Adrenal gland (tissue), 12 donors: ENCODE data around the gene SYAP1. TPM values are rescaled to one million over a fixed set of nuclear protein-coding genes. Genes with fewer than 3 reads are reported as not detected.
A peak's percentile ranks its signal among the peaks of the same experiment; 100 is the strongest.

Experiments used
- DNase-seq, 7 donors: peaks; one replicate each; pipeline ENCODE4 v3.0.0-alpha.2; 2019 to 2020
- H3K27ac ChIP-seq, 5 donors: fragments of 200-600 bp; sonication (generic) in 4 of 5; 1 replicate in 3 of 5; 2 replicates in 2 of 5; pipeline versions ENCODE4 v1.5.1 to v1.8.0; 2016 to 2020; ENCODE audit warnings: mild to moderate bottlenecking in 1 of 5
- H3K27me3 ChIP-seq: fragments of 200-600 bp; 2 replicates; pipeline ENCODE4 v1.8.0; 2021
- H3K36me3 ChIP-seq, 2 donors: fragments of 200-600 bp; replicated peaks in 1 of 2; 1 replicate in 1 of 2; 2 replicates in 1 of 2; pipeline versions ENCODE4 v1.5.1 to v1.8.0; 2018 to 2022
- H3K4me1 ChIP-seq, 2 donors: fragments of 200-600 bp; replicated peaks in 1 of 2; 1 replicate in 1 of 2; 2 replicates in 1 of 2; pipeline versions ENCODE4 v1.5.1 to v1.8.0; 2018 to 2021
- H3K4me3 ChIP-seq, 4 donors: fragments of 200-600 bp; sonication (generic) in 3 of 4; one replicate each; pipeline ENCODE4 v1.5.1; 2016 to 2018
- H3K9me3 ChIP-seq, 3 donors: fragments of 200-600 bp; sonication (generic) in 1 of 3; replicated peaks in 1 of 3; 1 replicate in 2 of 3; 2 replicates in 1 of 3; pipeline versions ENCODE4 v1.5.1 to v1.8.0; 2016 to 2021
- POLR2A ChIP-seq, 2 donors: fragments of 450-650 bp; IDR thresholded peaks; one replicate each; pipeline ENCODE4 v1.6.1; 2017; ENCODE audit warnings: antibody characterized with exemption in 2 of 2, mild to moderate bottlenecking in 2 of 2, moderate library complexity in 1 of 2
- WGBS, 4 donors: extraction: QIAGEN DNeasy Blood & Tissue Kit in 2 of 4; methylation state at CpG; one replicate each; pipeline versions ENCODE4 v1.1.5 to v1.1.7; 2013 to 2017; 5-methylcytosine and 5-hydroxymethylcytosine counted together
- intact Hi-C, 2 donors: fragments of 100-400 bp; cut with DNase I; formaldehyde crosslinking; loops; one replicate each; pipeline versions ENCODE4 v1.14.1 to v1.15.0; 2022 to 2023
- polyA plus RNA-seq, 3 donors: library from polyadenylated mRNA; stranded (reverse); fragments of 200-250 nt in 2 of 3; fragments of 350-450 nt in 1 of 3; fragmentation: Illumina TruSeq in 1 of 3; extraction: RNeasy Lipid Tissue Mini Kit (QIAGEN cat#74804) in 1 of 3; gene quantifications; one replicate each; pipeline ENCODE4 v1.2.3, GENCODE V29; 2013 to 2014
- total RNA-seq, 9 donors: library from RNA; depleted of rRNA in 4 of 9; stranded (reverse); fragments of >200 nt in 4 of 9; fragments of 120-200 nt in 1 of 9; fragmentation: NEBNext Ultra II Directional in 1 of 9; extraction: Animal tissue kit (Norgen Biotek cat#: 25700) in 1 of 9; gene quantifications; one replicate each; pipeline versions ENCODE4 v1.1.0 to v1.2.4, GENCODE V29; 2013 to 2023
- TF ChIP-seq, protein P1 (sequence below), 6 experiments: fragments of 450-650 bp in 4 of 6; fragments of 200-600 bp in 2 of 6; sonication (generic) in 1 of 6; IDR thresholded peaks; 1 replicate in 5 of 6; 2 replicates in 1 of 6; pipeline versions ENCODE4 v1.5.1 to v1.8.0; 2016 to 2021; ENCODE audit warnings: antibody characterized with exemption in 6 of 6, mild to moderate bottlenecking in 2 of 6, moderate library complexity in 1 of 6
- donor health status: healthy with polysubstance abuse.
- donor health status: Bipolar disorder and iron deficiency.
- donor health status: DM: yes; HTN: yes; CAD: no.
- donor health status: DM: no; HTN: no; CAD: no.
- donor health status: DM: no; HTN: no; CAD: no.
- donor health status: DM: yes; HTN: yes; CAD: no.

The SYAP1 gene
- total and polyA plus RNA-seq, 12 donors, result 15.8 to 106 (median 43.6) TPM

DNA sequence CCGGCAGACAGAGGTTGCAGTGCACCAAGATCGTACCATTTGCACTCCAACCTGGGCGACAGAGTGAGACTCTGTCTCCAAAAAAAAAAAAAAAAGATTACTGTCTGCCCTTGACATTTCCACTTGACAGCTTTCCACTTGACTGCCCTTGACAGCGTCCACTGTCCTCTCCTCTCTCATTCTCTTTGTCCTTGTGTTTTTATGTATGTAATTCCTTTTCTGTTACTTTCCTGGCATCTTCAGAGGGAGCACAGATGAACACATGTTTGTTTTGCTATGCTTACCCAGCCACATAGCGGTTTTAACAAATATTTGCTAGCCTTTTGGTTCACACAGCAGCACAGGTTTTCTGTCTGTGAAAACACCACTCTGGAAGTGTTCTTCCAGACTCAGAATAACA, 26.2 kb downstream of the SYAP1 start:
- Histone ChIP-seq H3K27me3 (no peaks in the 10 kb centered on the region), H3K4me3 (no peak overlapping the region), H3K9me3 (no peaks in the 10 kb centered on the region), H3K4me1 (peaks cover 10 to 17% of the 10 kb centered on the region in 2 donors), H3K36me3 (peaks cover 0 to 46% of the 10 kb centered on the region in 2 donors), H3K27ac (peak overlapping the region in 3 of 5 donors; percentile 45 to 46 (median 46))
- 37 to 56% (median 48%) methylated on average over 5 of the region's 5 CpGs for WGBS, 4 donors
- peak in 4 of 7 donors; percentile 26 to 59 (median 38) for DNase-seq
- intact Hi-C loops, result no loop called here
- TF ChIP-seq, protein P1, sequence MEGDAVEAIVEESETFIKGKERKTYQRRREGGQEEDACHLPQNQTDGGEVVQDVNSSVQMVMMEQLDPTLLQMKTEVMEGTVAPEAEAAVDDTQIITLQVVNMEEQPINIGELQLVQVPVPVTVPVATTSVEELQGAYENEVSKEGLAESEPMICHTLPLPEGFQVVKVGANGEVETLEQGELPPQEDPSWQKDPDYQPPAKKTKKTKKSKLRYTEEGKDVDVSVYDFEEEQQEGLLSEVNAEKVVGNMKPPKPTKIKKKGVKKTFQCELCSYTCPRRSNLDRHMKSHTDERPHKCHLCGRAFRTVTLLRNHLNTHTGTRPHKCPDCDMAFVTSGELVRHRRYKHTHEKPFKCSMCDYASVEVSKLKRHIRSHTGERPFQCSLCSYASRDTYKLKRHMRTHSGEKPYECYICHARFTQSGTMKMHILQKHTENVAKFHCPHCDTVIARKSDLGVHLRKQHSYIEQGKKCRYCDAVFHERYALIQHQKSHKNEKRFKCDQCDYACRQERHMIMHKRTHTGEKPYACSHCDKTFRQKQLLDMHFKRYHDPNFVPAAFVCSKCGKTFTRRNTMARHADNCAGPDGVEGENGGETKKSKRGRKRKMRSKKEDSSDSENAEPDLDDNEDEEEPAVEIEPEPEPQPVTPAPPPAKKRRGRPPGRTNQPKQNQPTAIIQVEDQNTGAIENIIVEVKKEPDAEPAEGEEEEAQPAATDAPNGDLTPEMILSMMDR (IDR thresholded peaks at IDR 0.05), result no peak
- no peak for TF ChIP-seq POLR2A (IDR thresholded peaks at IDR 0.05)

GRCh38 chrX:16748425-16748824, 29.0 kb downstream of the SYAP1 start:
- DNase-seq, result peak in 1 of 7 donors; percentile 3
- H3K27me3 ChIP-seq, result no peaks in the 10 kb centered on the region
- intact Hi-C loops, result no loop called here
- TF ChIP-seq, protein P1 (IDR thresholded peaks at IDR 0.05), result no peak
- TF ChIP-seq POLR2A (IDR thresholded peaks at IDR 0.05), result no peak
- peaks cover 0 to 45% of the 10 kb centered on the region in 2 donors for H3K36me3 ChIP-seq
- no peak overlapping the region for H3K4me3 ChIP-seq
- H3K9me3 ChIP-seq, result no peaks in the 10 kb centered on the region
- peaks cover 10 to 17% of the 10 kb centered on the region in 2 donors for H3K4me1 ChIP-seq
- 57 to 89% (median 75%) methylated on average over 5 of the region's 5 CpGs for WGBS, 4 donors
- H3K27ac ChIP-seq, result no peak overlapping the region

GRCh38 chrX:16750136-16750535, 30.7 kb downstream of the SYAP1 start:
- intact Hi-C loops, result no loop called here
- TF ChIP-seq POLR2A (IDR thresholded peaks at IDR 0.05), result no peak
- TF ChIP-seq, protein P1 (IDR thresholded peaks at IDR 0.05), result no peak
- Histone ChIP-seq H3K9me3 (no peaks in the 10 kb centered on the region), H3K4me3 (no peak overlapping the region), H3K36me3 (peaks cover 0 to 43% of the 10 kb centered on the region in 2 donors), H3K27me3 (no peaks in the 10 kb centered on the region), H3K4me1 (peaks cover 5 to 9% of the 10 kb centered on the region in 2 donors), H3K27ac (no peak overlapping the region)
- 92 to 95% (median 94%) methylated on average over 6 to 7 of the region's 7 CpGs for WGBS, 4 donors
- no peak for DNase-seq

DNA sequence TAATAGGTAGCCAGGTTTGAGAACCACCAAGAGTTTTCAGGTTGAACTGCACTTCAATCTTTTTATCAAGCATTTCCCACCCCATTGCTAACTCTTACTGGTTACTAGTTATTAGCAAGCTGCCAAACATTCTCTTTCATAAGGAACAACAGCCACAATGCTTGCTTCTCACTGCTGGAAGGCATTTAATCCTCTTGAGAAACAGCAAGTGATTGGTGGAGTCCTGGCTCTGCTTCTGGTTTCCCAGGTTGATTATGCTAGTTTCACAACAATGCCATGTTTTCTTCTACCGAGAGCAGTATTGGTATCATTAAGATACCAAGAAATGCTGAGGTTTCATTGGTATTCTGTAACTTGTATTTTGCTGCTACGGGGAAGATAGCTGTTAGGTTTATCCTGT, 34.6 kb downstream of the SYAP1 start:
- Histone ChIP-seq H3K27ac (no peak overlapping the region), H3K27me3 (no peaks in the 10 kb centered on the region), H3K4me1 (no peaks in the 10 kb centered on the region), H3K4me3 (no peak overlapping the region), H3K36me3 (peaks cover 0 to 46% of the 10 kb centered on the region in 2 donors), H3K9me3 (no peaks in the 10 kb centered on the region)
- whole genome bisulfite sequencing, 4 donors, result 92 to 100% (median 95%) methylated on average over 2 of the region's 2 CpGs
- intact Hi-C loops, result no loop called here
- TF ChIP-seq POLR2A (IDR thresholded peaks at IDR 0.05), result no peak
- TF ChIP-seq, protein P1 (IDR thresholded peaks at IDR 0.05), result no peak
- no peak for DNase-seq
